GM23338 (cell line): Measurements from ENCODE around the gene NEK11.

Experiments
- CREB1 ChIP-seq: fragments of 250-450 bp; sonication (Bioruptor Pico); IDR thresholded peaks from 2 replicates; pipeline ENCODE4 v1.5.0; 2020; ENCODE audit warnings: low read depth, mild to moderate bottlenecking, moderate library complexity
- EZH2 ChIP-seq: fragments of 200-600 bp; sonication (generic); IDR thresholded peaks from one replicate; pipeline ENCODE4 v1.8.0; 2017; ENCODE audit warnings: antibody characterized with exemption, mild to moderate bottlenecking, low read depth; ENCODE audit not compliant: unreplicated experiment
- EZH2phosphoT487 ChIP-seq: fragments of 200-600 bp; sonication (generic); IDR thresholded peaks from one replicate; pipeline ENCODE4 v1.8.1; 2018; ENCODE audit warnings: antibody characterized with exemption; ENCODE audit not compliant: unreplicated experiment
- NANOG ChIP-seq: IDR thresholded peaks from 2 replicates; pipeline ENCODE4 v1.6.1; 2016; ENCODE audit warnings: antibody characterized with exemption, borderline replicate concordance
- TF ChIP-seq, protein P1 (sequence below), 2 experiments: fragments of 200-600 bp in 1 of 2; sonication (generic) in 1 of 2; conservative IDR thresholded peaks; 2 replicates each; pipeline versions ENCODE4 v1.5.1 to v1.6.1; 2016 to 2017; ENCODE audit warnings: antibody characterized with exemption in 2 of 2, low read depth in 2 of 2, mild to moderate bottlenecking in 2 of 2, moderate library complexity in 1 of 2

DNA sequence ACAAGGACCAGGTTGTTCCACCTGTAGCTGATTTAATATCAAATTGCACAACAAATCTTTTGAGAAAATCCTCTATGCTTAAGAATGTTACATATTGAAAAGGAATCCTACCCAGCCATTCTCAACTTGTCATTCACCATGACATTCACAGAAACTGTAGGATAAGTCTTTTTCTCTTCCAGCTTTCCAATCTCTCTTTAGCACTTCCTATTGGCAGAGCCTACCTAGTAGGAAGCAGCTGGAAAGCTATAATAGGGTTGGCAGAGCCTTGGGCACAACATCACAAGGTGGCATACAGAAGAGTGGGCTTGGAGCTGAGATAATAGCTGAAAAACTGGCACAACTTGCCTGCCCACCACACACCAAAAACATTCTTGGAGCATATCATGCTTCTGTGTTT lies 287.6 kb downstream of the NEK11 start:
- TF ChIP-seq NANOG, result no peak
- TF ChIP-seq, protein P1, sequence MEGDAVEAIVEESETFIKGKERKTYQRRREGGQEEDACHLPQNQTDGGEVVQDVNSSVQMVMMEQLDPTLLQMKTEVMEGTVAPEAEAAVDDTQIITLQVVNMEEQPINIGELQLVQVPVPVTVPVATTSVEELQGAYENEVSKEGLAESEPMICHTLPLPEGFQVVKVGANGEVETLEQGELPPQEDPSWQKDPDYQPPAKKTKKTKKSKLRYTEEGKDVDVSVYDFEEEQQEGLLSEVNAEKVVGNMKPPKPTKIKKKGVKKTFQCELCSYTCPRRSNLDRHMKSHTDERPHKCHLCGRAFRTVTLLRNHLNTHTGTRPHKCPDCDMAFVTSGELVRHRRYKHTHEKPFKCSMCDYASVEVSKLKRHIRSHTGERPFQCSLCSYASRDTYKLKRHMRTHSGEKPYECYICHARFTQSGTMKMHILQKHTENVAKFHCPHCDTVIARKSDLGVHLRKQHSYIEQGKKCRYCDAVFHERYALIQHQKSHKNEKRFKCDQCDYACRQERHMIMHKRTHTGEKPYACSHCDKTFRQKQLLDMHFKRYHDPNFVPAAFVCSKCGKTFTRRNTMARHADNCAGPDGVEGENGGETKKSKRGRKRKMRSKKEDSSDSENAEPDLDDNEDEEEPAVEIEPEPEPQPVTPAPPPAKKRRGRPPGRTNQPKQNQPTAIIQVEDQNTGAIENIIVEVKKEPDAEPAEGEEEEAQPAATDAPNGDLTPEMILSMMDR (conservative IDR thresholded peaks at IDR 0.05; ENCODE audit: low read depth in 2 of 2), result no peak
- no peak for TF ChIP-seq EZH2
- no peak for TF ChIP-seq EZH2phosphoT487
- no peak for TF ChIP-seq CREB1 (CRISPR knock-in tag)
